ENCODE data around the gene STK25.

STK25 gene

DNA sequence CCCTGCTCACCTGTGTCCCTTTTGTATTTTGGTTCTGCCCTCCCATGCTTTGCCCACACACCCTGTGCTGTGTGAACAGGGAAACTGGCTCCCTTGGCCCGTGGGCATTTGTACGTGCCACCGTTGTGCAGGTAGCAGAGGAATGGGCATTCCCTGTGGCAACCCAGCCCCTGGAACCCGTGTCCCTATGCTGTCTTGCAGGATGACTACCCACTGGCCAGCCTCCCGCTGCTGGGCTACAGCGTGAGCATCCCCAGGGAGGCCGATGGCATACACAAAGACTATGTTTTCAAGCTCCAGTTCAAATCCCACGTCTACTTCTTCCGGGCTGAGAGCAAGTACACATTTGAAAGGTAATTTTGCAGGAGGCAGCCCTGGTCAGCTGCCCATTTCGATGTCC, 15.3 kb downstream of the STK25 start:
- no peak for DNase-seq

DNA sequence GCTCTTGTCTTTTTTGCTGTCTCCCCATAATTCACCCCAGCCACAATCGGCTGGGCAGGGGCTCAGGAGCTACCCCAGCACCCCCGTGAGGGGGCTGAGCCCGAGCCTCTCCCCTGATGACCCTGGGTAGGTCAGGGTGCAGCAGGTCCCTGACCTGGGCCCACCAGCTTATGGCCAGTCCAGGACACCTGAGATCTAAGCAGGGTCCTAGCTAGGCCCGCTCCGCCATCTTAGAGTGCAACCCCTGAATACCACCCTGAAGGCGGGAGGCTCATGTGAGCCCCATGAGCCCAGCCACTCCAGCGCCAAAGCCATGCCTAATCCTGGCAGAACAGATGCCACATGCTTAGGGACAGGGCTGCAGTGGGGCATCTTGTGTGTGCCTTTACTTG, 16.2 kb downstream of the STK25 start:
- no peak for DNase-seq

DNA sequence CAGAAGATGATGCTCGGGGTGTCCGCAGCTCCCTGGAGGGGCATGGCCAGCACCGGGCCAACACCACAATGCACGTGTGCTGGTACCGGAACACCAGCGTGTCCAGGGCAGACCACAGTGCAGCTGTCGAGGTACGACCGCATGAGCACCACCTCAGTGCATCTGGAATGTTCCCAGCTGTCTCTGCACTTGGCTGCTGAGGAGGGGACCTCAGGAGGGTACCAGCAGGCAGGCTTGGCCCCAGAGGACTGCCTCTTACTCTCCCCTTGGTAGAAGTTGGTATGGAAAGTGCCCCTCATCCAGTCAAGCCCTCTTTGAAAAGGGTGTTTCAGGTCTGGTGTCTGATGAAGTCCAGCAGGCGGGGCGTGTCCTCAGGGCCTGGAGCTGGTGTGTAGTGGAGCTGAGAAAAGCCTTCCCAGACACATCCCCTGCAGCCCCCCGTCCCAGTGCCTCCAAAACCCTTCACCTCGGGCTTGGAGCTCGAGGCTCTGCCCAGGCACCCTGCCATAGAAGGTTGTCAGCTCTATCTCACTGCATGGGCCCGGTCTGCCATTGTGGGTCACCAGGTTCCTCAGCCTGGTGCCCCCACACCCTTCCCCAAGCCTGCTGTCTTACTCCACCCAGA, 16.7 kb downstream of the STK25 start:
- DNase-seq: no peak

DNA sequence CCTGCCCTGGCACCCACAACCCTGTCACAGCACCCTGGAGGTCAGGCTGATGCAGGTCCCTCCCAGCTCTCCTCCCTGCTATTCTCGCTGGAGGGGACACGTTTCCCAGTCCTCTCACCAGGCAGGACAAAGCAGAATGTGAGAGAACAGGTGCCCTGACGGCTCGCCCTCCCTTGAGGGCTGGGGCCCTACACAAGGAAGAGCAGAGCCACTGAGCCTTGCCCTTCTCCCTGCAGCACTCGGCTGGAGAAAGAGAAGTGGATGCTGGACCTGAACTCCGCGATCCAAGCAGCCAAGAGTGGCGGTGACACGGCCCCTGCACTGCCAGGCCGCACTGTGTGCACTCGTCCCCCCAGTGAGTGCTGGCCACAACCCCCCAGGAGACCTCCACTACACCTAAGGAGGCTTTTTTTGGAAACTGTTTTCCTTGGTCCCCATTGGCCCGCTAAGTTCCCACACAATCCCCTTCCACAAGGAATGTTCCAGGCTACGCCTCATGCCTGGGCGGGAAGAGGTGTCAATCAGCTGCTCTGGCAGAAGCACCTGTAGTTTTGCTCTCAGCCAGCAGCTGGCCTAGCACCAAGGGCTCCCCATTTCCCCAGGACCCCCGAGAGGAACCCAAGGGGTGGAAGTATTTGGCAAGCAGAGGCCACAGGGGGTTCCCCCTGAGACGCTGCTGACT, 17.4 kb downstream of the STK25 start:
- no peak for DNase-seq

DNA sequence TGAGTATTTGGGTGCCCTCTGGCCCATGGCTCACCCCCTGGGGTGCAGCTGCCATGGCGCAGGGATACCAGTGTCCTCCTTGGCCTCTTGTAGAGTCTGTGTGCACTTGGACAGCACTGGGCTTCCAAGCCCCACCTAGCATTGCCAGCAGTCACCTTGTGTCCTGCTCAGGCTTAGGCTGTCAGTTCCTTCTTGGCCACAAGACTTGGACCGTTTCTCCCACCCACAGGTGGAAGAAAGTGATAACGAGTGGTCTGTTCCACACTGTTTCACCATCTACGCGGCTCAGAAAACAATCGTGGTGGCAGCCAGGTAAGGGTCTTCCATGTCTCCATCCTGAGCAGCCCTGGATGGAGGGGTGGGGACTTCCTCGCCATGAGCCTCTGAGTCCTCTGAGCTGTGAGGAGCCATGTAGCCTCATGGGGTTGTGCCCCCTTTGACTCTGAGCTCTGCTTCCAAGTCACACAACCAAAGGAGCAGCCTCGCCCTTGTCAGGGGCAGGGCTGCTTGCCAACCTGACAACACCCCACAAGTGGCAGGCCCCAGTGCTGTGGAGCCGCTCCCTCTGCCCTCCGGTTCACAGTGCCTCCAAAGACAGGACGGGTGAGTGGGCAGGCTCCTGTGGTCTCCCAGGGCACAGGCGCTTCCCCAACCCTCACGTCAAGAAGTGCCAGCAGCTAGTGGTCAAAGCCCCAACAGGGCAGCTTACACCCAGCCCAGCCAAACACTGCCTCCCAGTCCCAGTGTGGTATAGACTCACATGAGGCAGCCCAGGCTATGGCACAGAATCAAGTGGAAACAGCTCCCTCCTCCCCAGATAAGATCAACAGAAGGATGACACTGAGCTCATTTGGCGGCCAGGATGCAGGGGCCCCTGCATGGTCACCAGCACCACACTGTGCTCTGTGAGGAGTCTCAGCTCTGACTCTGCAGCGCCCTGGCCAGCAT, 18.4 kb downstream of the STK25 start:
- DNase-seq: no peak

DNA sequence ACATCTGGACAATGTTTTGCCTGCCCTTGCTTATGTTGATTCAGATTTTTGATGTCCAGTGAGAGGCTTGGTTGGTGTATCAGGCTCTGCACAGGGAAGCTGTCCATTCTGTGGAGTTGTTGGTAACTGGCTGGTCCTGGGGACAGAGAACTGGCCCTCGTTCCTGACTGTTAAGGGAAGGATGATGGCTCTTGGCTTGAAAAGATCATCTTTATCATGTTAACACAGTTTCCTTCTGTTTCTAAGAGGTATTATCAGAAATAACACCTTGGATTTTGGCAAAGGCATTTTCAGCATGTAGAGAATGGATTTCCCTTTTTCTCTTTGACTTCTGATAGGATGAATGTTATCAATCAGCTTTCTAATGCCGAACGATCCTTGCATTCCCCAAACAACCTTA, 19.3 kb downstream of the STK25 start:
- no peak for DNase-seq

DNA sequence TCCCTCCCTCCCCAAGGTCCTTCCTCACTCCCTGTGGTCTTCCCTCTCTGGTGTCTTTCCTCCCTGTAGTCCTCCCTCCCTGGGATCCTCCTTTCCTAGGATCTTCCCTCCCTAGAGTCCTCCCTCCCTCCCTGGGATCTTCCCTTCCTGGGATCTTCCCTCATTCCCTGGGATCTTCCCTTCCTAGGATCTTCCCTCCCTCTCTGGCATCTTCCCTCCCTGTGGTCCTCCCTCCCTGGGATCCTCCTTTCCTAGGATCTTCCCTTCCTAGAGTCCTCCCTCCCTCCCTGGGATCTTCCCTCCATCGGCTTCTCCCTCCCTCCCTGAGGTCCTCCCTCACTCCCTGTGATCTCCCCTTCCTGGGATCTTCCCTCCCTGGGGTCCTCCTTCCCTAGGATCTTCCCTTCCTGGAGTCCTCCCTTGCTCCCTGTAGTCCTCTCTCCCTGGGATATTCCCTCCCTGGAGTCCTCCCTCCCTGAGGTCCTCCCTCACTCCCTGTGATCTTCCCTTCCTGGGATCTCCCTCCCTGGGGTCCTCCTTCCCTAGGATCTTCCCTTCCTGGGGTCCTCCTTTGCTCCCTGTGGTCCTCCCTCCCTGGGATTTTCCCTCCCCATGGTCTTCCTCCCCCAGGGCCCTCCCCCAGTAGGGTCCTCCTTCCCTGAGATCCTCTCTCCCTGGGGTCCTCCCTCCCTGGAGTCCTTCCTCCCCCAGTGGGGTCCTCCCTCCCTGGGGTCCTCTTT, 23.0 kb downstream of the STK25 start:
- no peak for DNase-seq

DNA sequence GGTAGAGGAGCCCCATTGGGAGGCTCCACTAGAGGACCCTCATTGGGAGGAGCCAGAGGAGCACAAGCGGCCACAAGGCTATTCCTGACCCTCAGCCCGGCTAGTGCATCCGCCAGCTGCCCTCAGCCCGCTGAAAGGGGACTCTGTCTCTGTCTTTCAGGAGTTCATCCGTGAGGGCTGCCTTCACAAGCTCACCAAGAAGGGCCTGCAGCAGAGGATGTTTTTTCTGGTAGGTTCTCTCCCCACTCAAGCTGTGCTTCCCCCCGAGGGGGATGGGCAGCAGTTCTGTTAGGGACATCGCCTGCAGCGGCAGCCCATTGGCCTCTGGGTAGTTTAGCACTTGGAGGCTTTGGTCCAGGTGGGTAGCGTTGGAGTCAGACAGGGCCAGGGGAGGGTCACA, 25.1 kb downstream of the STK25 start:
- DNase-seq: no peak

DNA sequence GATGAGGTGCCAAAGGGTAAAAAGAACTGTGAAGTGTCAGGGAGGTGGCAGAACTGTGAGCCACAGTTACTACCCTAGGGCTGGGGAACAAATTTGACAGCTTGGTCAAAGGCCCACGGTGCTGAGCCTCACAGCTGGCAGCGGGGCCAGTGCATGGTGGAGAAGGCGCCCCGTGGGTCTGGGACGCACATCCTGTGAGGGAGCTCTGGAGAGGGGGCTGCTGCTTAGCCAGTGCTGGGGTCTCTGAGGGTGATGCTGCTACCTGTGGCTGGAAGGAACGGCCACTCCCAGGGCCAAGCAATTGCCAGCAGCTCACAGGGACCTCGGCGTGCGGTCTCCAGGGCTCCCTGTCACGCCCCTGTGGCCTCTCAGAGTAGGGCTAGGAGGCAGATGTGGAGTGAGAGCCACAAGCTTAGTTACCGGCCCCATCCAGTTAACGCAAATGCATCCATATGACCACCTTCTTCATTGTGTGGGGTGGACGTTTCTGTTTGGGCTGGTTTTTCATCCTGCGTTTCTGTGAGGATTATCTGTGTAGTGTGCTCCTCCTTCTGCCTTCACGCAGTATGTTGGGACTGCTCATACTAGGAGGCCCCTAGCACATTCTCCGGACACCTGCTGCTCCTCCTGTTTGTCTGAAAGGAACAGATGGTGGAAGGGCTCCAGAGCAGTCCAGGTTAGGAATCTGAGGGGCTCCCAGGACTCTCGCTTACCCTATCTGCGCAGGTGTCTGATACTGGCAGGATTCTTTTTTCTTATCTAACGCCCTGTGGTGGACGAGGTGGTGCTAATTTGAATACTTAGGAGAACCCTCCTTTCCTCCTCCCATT, 26.0 kb downstream of the STK25 start:
- no peak for DNase-seq

DNA sequence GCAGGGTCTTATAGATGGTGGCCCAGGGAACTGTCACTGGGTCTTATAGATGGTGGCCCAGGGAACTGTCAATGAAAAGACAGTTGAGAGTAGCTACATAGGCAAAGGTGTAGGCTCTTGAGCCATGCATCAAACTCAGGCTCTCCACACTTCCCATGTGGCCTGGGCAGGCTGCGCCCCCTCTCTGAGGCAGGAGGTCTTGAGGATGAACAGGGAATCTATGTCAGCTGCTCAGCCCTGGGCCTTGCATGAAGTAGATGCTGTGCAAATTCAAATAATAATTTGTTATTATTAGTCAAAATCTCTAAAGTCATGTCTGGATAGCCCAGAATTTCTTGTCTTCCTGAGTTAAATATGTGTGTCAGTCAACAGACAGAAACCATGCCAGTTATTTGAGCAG, 26.7 kb downstream of the STK25 start:
- DNase-seq: no peak

DNA sequence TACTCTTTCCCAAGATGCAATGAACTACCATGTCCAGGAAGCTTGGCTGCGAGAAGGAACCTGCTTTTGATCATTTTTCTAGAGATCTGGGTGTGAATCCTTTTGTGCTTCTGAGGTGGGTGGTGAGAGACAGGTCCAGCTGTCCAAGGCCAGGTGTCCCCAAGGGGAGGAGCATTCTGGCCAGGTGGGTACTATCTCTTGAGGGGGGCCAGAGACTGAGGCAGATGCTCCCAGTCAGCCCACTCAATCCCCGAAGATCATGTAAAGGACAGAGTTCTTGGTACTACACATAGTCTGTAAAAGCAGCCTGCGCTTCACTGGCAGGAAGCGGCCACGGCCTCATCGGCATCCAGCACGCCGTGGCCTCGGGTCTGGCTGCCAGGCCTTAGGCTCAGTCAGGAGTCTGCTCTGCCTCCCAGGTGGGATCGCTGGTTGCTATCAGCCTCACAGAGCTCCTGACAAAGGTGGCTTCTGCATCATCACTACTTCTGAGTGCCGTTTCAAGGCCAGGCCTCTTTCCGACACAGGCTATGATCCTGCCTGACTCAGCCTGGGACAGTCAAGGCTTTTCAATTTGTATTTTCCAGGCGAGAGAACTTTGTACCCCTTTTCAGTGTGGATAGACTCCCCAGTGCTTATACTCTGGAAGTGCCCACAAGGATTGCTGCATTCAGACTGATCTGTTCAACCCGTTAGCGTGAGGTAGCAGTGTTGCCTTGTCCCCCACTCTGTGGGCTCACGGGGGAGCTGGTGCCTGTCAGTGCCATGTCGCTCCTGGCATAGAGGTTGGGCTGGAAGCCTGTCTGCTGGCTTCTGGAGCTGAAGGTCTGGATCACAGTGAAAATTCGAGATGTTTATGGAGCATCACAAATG, 29.1 kb downstream of the STK25 start:
- DNase-seq: no peak

DNA sequence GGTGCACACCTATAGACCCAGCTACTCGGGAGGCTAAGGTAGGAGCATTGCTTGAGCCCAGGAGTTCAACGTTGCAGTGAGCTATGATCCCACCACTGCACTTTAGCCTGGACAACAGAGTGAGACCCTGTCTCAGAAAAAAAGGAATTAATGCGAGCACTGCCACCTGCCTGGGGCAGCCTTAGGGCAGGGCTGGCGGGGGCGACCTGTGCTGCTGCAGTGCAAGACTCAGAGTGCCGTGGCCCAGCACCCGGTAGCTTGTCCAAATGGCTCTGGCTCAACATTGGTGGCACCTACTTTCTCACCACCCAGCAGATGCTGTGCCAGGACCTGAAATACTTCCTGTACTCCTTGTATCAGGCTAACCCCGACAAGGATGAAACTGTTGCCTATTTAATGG, 30.2 kb downstream of the STK25 start:
- DNase-seq: no peak

DNA sequence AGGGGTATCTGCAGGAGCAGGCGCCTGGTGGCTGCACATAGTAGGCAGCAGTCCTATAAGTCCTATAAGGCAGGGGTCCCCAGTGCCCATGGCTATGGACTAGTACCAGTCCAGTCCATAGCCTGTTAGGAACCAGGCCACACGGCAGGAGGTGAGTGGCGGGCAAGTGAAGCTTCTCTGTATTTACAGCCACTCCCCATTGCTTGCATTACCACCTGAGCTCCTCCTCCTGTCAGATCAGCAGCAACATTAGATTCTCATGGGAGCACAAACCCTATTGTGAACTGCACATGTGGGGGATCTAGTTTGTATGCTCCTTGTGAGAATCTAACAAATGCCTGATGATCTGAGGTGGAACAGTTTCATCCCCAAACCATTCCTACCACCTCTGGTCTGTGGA, 33.1 kb downstream of the STK25 start:
- no peak for DNase-seq

DNA sequence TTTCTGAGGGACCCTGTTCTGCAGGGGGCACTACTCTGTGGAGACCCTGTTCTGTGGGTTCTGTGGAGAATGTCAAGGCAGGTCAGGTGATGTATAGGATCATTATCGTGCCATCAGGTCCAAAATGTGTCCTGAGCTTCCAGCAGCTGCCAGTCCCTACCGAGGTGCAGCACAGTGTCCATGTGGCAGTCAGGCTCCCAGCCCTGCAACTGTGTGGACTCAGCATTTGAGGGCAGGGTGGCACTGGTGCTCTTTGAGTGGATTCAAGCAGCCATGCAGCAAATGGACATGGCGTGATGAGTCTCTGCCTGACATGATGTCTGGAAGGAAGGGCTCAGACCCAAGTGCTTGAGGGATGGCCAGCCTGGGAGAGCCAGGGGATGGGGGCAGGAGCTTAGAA, 35.0 kb downstream of the STK25 start:
- no peak for DNase-seq

DNA sequence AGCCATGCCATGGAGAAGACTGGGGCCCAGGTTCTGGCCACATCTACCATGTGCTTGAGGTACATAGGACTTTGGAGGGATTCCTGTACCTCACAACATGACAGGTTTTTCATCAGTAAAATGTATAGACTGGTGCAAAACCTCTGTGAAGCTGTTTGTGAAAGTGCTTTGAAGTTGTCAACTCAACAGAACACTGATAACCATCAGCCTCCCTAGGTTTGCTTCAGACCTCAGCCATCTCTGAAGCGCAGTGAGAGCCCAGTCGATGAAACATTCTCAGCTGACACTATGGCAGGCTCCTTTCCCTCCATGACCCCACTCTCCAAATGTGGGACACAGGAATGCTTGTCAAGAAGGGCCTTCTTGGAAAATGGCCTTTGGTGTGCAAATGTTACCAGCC, 38.6 kb downstream of the STK25 start:
- DNase-seq: no peak

DNA sequence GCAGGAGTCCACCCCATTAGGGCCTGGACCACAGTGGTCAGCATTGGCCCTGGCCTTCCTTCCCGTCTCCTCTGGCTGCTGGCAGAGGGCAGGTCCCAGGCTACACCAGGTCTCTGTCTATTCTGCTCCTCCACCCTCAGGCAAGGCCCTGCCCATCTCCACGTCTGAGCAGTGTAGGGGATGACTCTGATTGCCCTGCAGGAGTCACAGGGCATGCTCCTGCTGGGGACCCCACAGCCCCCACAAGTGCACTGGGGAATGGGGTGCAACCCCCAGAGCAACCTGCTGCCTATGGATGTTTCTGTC, 40.0 kb downstream of the STK25 start:
- DNase-seq: no peak

DNA sequence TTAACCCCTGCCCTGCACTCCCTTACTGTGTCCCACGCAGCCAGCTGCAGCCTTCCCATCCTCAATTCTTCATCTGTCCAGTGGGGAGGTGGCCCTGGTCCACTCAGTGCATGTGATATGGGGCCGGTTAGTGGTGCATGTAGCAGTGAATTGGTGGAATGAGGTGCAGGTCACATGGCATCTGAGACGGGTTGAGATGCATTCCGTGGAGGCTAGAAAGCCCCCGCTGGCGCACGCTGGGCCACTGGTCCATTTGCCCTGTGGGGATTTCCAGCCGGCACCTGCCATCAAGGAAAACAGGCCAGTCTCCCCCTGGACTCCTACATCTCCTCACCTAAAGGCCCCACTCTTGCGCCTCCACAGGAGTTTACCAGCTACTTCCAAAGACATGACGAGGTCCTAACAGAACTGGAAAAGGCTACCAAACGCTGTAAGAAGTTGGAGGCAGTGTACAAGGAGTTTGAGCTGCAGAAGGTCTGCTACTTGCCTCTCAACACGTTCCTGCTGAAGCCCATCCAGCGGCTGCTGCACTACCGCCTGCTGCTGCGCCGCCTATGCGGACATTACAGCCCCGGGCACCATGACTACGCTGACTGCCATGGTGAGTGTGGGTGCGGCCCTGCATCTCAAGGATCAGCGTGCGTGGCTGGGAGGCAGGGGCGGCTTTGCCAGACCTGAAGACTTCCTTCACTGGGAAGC, 40.5 kb downstream of the STK25 start:
- DNase-seq: no peak

DNA sequence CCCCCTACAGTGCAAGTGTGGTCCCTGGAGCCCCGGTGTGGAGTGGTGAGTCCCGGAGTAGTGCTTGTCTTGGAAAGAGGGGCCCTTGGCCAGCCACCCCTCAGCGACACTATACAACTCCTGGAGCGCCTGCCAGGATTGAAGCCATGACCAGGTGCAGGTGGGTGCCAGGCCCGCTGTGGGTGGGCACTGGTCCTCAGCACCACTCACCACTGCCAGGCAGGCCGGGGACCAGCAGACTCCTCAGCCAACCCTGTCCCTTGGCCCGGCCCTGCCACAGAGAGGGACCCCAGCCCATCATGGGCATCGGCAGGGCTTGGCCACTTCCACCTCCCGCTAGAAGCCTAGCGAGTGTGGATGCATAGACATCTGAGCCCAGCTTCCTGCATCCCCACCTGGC, 42.2 kb downstream of the STK25 start:
- DNase-seq: no peak

DNA sequence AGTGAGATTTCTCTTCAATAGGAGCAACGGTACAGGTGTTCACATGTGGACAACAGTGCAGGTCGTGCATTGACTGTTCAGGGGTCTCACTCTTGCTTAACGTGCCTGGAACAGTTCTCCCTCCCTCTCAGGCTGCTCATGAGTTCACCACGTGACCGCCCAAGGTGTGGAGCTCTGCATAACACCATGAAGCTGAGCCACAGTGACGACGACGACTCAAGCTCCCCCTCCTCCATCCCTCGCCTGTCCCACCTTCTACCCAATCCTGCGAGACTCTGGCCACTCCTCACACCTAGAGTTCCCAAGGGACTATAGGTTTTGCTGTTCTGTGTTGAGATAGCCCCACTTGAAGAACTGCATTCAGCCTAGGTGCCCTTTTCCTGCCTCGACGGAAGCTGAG, 42.8 kb downstream of the STK25 start:
- no peak for DNase-seq

DNA sequence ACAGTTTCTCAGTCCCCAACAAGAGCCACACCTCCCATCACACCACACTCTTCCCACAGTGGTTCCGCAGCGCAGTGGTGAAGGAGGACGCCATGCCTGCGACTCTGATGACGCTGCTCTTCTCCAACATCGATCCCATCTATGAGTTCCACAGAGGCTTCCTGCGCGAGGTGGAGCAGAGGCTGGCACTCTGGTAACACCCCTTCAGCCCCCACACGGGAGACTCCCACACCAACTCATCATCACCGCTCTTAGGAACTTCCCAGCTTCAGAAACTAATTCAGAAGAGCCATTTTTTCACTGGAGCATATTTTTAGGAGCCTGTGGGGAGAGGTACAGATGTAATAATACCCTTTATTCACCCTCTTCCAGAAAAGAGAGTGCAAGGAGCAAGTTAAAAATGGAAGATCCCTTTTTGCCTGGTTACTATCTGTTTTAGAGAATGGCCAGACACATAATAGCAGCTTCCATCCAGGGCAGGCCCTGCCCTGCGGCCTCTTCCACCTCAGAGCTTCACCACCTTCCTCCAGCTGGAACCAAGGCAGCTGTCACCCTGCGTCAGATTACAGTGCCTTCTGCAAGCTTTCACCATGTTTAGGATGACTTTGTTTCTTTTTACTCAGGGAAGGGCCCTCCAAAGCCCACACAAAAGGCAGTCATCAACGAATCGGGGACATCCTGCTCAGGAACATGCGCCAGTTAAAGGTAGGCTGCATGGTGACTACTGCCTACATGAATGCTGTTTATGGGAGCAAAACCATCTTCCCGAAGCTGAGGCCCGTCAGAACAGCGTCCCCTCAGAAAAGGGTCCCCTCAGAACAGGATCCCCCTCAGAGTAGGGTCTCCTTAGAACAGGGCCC, 44.9 kb downstream of the STK25 start:
- DNase-seq: no peak

All from suppressor macrophage (primary cell).